HAP-1 (cell line): ENCODE measurements around the gene FUT2.
"Not testable (repeated sequence)": the region's sequence is repeated elsewhere in the genome, so short reads cannot be mapped to it uniquely, and the experiment has no call there.

ENCODE experiments used
- DNase-seq, 2 experiments: peaks; one replicate each; pipeline ENCODE4 v3.0.0-alpha.2; 2016 to 2020; ENCODE audit warnings: low spot score in 2 of 2
- H3K27me3 ChIP-seq: fragments of 250-450 bp; sonication (Bioruptor Pico); 2 replicates; pipeline ENCODE4 v1.5.1; 2020; ENCODE audit warnings: low read depth, mild to moderate bottlenecking, moderate library complexity
- H3K36me3 ChIP-seq: fragments of 250-450 bp; sonication (Bioruptor Pico); replicated peaks from 2 replicates; pipeline ENCODE4 v1.5.1; 2020; ENCODE audit warnings: mild to moderate bottlenecking
- H3K4me1 ChIP-seq: fragments of 250-450 bp; sonication (Bioruptor Pico); 2 replicates; pipeline ENCODE4 v1.5.1; 2020; ENCODE audit warnings: mild to moderate bottlenecking
- H3K4me3 ChIP-seq: fragments of 250-450 bp; sonication (Bioruptor Pico); 2 replicates; pipeline ENCODE4 v1.5.1; 2020; ENCODE audit warnings: mild to moderate bottlenecking, moderate library complexity
- H3K9me3 ChIP-seq: fragments of 250-450 bp; sonication (Bioruptor Pico); 2 replicates; pipeline ENCODE4 v1.5.1; 2020; ENCODE audit warnings: mild to moderate bottlenecking, moderate library complexity
- in situ Hi-C: fragments of 300-500 bp; cut with MboI; formaldehyde crosslinking; loops from 3 replicates; pipeline ENCODE4 v1.14.3; 2020; ENCODE audit warnings: low sequenced_read_pairs, inconsistent platforms, mixed read lengths

The FUT2 gene

DNA sequence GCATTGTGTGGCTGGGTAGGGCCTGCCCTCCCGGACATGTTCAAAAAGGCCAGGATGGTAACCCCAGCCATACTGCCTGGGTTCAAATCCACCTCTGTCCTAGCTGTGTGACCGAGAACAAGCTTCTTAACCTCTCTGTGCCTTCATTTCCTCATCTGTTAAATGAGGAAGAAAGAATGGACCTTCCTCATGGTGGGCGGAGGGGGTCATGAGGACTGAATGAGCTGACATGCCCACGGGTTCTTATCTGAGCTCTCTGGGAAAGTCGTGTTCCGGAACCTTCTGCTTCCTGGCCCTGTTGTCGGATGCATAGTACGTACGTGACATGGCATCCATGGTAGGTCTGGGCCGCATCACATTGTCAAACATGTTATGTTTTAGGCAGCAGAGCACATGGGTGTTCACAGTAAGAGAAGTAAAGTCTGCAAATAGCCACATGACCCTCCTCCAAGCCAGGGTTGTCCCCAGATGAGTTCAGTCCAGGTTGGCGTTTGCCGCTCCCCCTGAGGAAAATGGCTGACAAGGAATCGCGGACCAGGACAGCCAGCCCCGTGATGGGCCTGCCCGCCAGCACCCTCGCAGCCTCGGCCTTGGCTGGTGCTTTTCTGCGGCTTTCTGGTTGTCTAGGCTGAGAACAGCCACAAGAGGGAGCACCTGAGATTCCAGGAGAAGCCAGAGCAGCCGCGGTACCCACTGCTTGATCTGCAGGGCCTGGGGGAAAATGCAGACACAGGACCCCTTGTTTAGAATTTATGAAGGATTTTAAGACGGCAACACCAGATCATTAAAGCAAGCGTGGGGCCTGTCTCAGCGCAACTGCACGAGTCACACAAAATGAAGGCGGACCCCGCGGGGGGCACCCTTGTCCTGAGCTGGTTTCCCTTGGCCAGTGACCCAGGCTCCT, 20.6 kb upstream of the FUT2 start:
- Histone ChIP-seq H3K9me3 (no peaks in the 10 kb centered on the region), H3K27me3 (no peaks in the 10 kb centered on the region), H3K4me3 (no peak overlapping the region), H3K36me3 (no peaks in the 10 kb centered on the region), H3K4me1 (peaks cover 2% of the 10 kb centered on the region; the same call in 1 of the 2 replicates)
- peak; percentile 81 to 91 for DNase-seq
- in situ Hi-C loops = no loop called here

DNA sequence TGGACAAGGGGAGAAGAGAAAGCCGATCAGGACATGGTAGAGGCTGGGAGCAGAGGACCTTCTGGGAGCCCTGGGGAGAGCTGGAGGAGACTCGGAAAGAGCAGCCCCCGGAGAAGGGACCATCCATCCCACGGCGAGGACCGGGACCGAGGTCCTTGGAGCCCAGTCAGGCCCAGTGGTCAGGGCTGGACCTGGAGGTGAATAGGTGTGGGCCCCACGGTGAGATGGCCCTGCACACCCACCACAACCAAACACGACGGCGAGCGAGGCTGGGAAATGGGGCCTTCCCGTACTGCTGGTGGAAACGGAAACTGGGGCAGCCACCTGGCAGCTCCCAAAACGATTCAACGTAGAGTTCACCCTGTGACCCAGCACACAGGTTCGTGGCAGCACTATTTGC, 19.3 kb upstream of the FUT2 start:
- no peak for DNase-seq
- Histone ChIP-seq H3K4me1 (peaks cover 2% of the 10 kb centered on the region; the same call in 1 of the 2 replicates), H3K36me3 (no peaks in the 10 kb centered on the region), H3K4me3 (no peak overlapping the region), H3K9me3 (no peaks in the 10 kb centered on the region), H3K27me3 (no peaks in the 10 kb centered on the region)
- in situ Hi-C loops = no loop called here

DNA sequence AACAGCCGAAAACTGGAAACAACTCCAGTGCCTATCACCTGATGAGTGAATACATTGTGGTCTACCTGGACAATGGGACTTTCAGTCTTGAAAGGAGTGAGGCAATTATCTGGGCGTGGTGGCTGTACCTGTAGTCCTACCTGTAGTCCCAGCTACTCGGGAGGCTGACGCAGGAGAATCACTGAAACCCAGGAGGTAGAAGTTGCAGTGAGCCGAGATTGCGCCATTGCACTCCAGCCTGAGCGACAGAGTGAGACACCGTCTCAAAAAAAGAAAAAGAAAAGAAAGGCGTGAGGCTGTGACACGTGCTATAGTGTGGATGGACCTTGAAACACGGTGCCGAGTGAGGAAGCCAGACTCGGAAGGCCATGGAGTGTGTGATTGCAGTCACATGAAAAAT, 18.9 kb upstream of the FUT2 start:
- Histone ChIP-seq H3K9me3 (no peaks in the 10 kb centered on the region), H3K27me3 (no peaks in the 10 kb centered on the region), H3K36me3 (no peaks in the 10 kb centered on the region), H3K4me1 (peaks cover 2% of the 10 kb centered on the region; the same call in 1 of the 2 replicates), H3K4me3 (no peak overlapping the region)
- in situ Hi-C loops = no loop called here
- no peak for DNase-seq

DNA sequence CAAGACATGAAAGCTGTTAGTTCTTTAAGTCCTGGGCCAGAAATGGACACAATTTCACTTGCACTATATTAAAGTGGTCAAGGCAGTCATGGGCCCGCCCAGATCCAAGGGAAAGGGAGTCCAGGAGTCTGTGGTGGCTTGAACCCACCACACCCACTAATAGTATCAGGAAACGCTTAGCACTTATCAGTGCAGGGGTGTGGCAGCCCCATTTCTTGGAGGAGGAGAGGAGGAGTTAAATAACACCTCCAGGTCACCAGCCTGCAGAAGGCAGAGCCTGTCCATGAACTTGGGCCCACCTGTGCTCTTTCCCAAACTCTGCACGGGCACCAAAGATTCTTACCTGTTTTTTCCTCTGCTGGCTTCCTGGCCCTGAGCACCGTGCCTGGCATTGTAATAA, 17.6 kb upstream of the FUT2 start:
- H3K27me3 ChIP-seq = no peaks in the 10 kb centered on the region
- DNase-seq = no peak
- in situ Hi-C loops = no loop called here
- H3K4me3 ChIP-seq = no peak overlapping the region
- peaks cover 2% of the 10 kb centered on the region; the same call in 1 of the 2 replicates for H3K4me1 ChIP-seq
- H3K9me3 ChIP-seq = no peaks in the 10 kb centered on the region
- H3K36me3 ChIP-seq = no peaks in the 10 kb centered on the region

DNA sequence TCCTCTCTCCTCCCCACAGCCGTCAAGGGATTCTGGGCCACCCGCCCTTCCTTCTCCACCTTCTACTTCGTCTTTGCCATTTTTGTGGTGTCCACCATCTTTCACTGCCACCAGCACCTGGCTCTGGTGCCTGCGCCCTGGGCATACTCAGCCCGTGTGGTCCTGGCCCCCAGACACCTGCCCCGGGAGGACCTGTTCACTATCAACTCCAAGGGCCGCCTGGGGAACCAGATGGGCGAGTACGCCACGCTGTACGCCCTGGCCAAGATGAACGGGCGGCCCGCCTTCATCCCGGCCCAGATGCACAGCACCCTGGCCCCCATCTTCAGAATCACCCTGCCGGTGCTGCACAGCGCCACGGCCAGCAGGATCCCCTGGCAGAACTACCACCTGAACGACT, 15.8 kb upstream of the FUT2 start:
- H3K27me3 ChIP-seq, H3K4me1 ChIP-seq, H3K36me3 ChIP-seq, H3K4me3 ChIP-seq, in situ Hi-C loops, DNase-seq, H3K9me3 ChIP-seq: not testable (repeated sequence)

DNA sequence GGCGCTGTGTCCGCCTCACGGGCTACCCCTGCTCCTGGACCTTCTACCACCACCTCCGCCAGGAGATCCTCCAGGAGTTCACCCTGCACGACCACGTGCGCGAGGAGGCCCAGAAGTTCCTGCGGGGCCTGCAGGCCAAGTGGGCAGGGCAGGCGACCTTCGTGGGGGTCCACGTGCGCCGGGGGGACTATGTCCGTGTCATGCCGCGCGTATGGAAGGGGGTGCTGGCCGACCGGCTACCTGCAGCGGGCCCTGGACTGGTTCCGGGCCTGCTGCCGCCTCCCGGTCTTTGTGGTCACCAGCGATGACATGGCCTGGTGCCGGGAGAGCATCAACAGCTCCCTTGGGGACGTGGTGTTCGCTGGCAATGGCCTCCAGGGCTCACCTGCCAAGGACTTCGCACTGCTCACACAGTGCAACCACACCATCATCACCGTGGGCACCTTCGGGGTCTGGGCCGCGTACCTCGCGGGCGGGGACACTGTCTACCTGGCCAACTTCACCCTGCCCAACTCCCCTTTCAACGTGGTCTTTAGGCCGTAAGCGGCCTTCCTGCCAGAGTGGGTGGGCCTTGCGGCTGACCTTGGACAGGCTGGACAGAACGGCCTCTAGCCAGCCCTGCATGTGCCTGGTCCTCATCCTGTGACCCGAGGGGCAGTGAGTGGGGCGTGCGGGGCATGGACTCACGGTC, 15.2 kb upstream of the FUT2 start:
- H3K4me1 ChIP-seq = peaks cover 14% of the 10 kb centered on the region
- DNase-seq = no peak
- in situ Hi-C loops = no loop called here
- no peaks in the 10 kb centered on the region for H3K27me3 ChIP-seq
- H3K4me3 ChIP-seq = no peak overlapping the region
- H3K9me3 ChIP-seq = no peaks in the 10 kb centered on the region
- no peaks in the 10 kb centered on the region for H3K36me3 ChIP-seq

DNA sequence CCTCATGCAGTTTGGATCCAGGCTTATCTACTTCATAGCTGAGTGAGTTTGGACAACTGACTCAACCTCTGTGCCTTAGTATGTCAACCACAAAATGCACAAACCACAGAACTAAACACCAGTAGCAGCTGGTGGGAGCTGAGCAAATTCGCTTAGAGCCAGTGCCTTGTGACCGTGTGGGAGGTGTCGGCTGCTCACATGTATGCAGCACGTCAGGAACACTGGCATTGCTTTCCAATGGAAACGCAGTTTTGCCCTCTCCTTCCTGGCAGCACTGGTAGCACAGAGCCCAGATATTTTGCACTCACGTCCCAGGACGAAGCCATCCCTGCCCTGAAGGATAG, 14.7 kb upstream of the FUT2 start:
- in situ Hi-C loops = no loop called here
- Histone ChIP-seq H3K36me3 (no peaks in the 10 kb centered on the region), H3K4me1 (peaks cover 15% of the 10 kb centered on the region), H3K4me3 (no peak overlapping the region), H3K9me3 (no peaks in the 10 kb centered on the region), H3K27me3 (no peaks in the 10 kb centered on the region)
- no peak for DNase-seq

DNA sequence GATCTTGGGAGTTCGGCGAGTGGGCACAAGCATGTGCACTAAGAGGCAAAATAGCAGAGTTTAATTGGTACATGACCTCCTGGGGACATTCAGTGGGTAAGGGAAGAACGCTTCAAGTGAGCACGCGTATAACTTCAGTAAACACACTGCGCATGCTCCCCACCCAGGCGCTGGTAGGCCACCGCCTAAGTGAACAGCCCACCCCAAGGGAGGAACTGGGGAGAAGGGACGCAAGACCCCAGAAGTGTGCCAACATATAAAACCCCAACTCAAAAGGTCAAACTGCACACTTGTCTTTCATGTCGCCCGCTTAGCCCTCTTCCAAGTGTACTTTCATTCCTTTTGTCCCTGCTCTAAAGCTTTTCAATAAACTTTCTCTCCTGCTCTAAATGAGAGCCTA, 12.4 kb upstream of the FUT2 start:
- Histone ChIP-seq H3K4me1 (peaks cover 15% of the 10 kb centered on the region), H3K36me3 (no peaks in the 10 kb centered on the region), H3K27me3 (no peaks in the 10 kb centered on the region), H3K4me3 (no peak overlapping the region), H3K9me3 (no peaks in the 10 kb centered on the region)
- in situ Hi-C loops = no loop called here
- DNase-seq = no peak

DNA sequence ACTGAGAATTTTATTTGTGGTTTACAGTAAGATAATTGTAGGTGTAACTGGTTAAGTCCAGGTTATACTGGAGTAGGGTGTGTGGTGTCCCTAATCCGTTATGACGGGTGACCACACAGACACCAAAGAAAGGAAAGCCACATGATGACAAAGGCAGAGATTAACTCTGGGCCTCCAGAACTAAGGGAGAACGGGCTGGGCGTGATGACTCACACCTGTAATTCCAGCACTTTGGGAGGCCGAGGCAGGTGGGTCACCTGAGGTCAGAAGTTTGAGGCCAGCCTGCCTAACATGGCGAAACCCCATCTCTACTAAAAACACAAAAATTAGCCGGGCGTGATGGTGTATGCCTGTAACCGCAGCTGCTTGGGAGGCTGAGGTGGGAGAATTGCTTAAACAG, 10.2 kb upstream of the FUT2 start:
- H3K4me3 ChIP-seq = no peak overlapping the region
- peak; percentile 19 to 34 for DNase-seq

DNA sequence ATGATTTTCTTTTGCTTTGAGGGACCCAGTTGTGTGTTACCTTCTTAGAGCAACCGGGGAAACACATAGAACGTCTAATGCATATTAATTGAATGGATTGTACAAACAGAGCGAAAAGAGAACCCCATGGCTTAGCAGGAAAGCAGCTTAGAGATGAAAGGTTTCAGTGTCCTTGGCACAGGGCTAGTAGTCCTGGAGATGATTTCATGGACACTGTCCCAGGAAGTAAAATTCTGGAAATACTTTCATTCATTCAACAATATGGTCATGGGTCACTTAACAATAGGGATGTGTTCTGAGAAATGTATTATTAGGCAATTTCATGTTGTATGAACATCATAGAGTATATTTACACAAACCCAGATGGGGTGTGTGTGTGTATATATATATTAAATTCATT, 9.7 kb upstream of the FUT2 start:
- Histone ChIP-seq H3K36me3 (no peaks in the 10 kb centered on the region), H3K4me1 (peaks cover 15% of the 10 kb centered on the region), H3K9me3 (no peaks in the 10 kb centered on the region)

More for the DNA sequence above, 10.2 kb upstream of the FUT2 start:
- peaks cover 15% of the 10 kb centered on the region for H3K4me1 ChIP-seq
- H3K9me3 ChIP-seq = no peaks in the 10 kb centered on the region
- H3K36me3 ChIP-seq = no peaks in the 10 kb centered on the region
- H3K27me3 ChIP-seq = no peaks in the 10 kb centered on the region
- in situ Hi-C loops = no loop called here

DNA sequence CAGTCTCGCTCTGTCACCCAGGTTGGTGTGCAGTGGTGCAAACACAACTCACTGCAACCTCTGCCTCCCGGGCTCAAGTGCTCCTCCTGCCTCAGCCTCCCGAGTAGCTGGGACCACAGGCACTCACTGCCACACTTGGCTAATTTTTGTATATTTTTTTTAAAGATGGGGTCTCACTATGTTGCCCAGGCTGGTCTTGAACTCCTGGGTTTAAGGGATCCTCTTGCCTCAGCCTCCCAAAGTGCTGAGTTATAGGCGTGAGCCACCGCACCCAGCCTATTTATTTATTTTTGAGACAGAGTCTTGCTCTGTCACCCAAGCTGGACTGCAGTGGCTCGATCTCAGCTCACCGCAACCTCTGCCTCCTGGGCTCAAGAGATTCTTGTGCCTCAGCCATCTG, 9.1 kb upstream of the FUT2 start:
- in situ Hi-C loops, DNase-seq, H3K9me3 ChIP-seq, H3K36me3 ChIP-seq, H3K27me3 ChIP-seq, H3K4me3 ChIP-seq: not testable (repeated sequence)
- H3K4me1 ChIP-seq = peaks cover 15% of the 10 kb centered on the region

More for the DNA sequence above, 9.7 kb upstream of the FUT2 start:
- Histone ChIP-seq H3K4me3 (no peak overlapping the region), H3K27me3 (no peaks in the 10 kb centered on the region)
- DNase-seq = no peak
- in situ Hi-C loops = no loop called here

DNA sequence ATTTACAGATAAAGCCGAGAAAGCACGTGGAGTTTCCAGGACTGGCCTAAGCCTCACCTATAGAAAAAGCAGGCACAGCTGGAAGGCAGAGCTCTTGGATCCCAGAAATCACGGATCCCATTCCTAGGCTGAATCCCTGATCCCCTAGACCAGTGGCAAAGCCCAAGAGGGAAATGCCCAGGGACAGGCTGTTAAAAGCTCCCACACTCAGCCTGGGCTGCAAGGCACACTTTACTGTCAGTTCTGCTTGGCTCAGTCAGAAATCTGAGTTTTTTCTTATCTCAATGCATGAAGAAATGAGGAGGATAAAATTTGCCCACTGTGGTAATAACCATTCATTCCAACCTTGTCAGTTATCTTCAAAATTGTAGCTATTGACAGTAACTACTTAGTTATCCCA, 8.0 kb upstream of the FUT2 start:
- no peak overlapping the region for H3K4me3 ChIP-seq
- no peaks in the 10 kb centered on the region for H3K9me3 ChIP-seq
- DNase-seq = no peak
- no peaks in the 10 kb centered on the region for H3K27me3 ChIP-seq
- no peaks in the 10 kb centered on the region for H3K36me3 ChIP-seq
- in situ Hi-C loops = no loop called here
- H3K4me1 ChIP-seq = peaks cover 15% of the 10 kb centered on the region

DNA sequence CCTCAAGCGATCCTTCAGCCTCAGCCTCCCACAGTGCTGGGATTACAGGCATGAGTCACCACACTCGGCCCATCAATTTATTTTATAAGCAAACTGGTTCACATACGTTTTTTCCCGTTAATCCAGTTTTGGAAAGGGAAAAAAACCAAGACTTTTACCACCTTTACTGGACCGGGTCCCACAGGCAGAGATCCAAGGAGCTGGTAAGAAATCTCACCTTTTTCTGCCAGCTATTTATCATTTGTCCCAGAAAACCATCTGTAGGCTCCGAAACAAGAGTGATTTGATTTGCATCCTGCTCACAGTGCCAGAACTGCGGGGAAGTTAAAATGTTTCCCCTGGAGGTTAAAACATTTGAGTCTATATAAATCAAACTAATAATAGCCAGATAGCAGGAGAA, 6.3 kb upstream of the FUT2 start:
- in situ Hi-C loops = no loop called here
- no peaks in the 10 kb centered on the region for H3K27me3 ChIP-seq
- H3K4me3 ChIP-seq = no peak overlapping the region
- H3K4me1 ChIP-seq = peaks cover 12% of the 10 kb centered on the region
- H3K9me3 ChIP-seq = no peaks in the 10 kb centered on the region
- no peaks in the 10 kb centered on the region for H3K36me3 ChIP-seq
- no peak for DNase-seq

DNA sequence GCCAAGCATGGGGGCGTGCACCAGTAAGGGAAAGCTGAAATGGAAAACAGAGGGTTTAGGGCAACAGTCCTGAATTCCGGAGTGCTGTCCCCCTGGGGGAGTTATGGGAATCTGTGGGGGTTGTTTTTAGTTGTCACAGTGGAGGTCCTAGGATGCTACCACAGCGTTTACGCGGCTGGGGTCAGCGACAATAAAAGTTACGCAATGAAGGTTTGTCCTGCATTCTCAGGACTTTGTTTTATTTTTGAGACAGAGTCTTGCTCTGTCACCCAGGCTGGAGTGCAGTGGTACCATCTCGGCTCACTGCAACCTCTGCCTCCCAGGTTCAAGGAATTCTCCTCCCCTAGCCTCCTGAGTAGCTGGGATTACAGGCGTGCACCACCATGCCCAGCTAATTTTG, 2.1 kb upstream of the FUT2 start:
- H3K36me3 ChIP-seq, H3K27me3 ChIP-seq, H3K4me1 ChIP-seq, H3K4me3 ChIP-seq, DNase-seq, in situ Hi-C loops, H3K9me3 ChIP-seq: not testable (repeated sequence)
